ENCODE data around the gene POLG.

- no peak for TF ChIP-seq CTCF (IDR thresholded peaks at IDR 0.05)
- TF ChIP-seq EZH2 (IDR thresholded peaks at IDR 0.05), result no peak
- TF ChIP-seq EZH2phosphoT487 (IDR thresholded peaks at IDR 0.05), result no peak
Measured at GRCh38 chr15:89307046-89307587, 27.5 kb downstream of the POLG start.
